Neural crest cell (in vitro differentiated cells): ENCODE results near the gene RNF214. TPM values are rescaled to one million over a fixed set of nuclear protein-coding genes. Genes with fewer than 3 reads are reported as not detected.
A peak's percentile ranks its signal among the peaks of the same experiment; 100 is the strongest.

Experiments
- DNase-seq: peaks from one replicate; pipeline ENCODE4 v3.0.0; 2021; ENCODE audit warnings: low read depth, mixed read lengths, low spot score
- H3K27ac Mint-ChIP-seq: one replicate; pipeline ENCODE4 v1.8.0; 2021; ENCODE audit warnings: mild to moderate bottlenecking, mixed read lengths; ENCODE audit not compliant: unreplicated experiment
- H3K27me3 Mint-ChIP-seq: 2 replicates; pipeline ENCODE4 v1.8.0; 2021; ENCODE audit warnings: low read depth, mild to moderate bottlenecking, mixed read lengths
- H3K36me3 Mint-ChIP-seq: 2 replicates; pipeline ENCODE4 v1.8.0; 2021; ENCODE audit warnings: low read depth, mild to moderate bottlenecking, mixed read lengths
- H3K4me1 Mint-ChIP-seq: 2 replicates; pipeline ENCODE4 v1.8.0; 2021; ENCODE audit warnings: mixed read lengths
- H3K4me3 Mint-ChIP-seq: one replicate; pipeline ENCODE4 v1.8.0; 2021; ENCODE audit warnings: mild to moderate bottlenecking, mixed read lengths
- H3K9me3 Mint-ChIP-seq: 2 replicates; pipeline ENCODE4 v1.8.0; 2021; ENCODE audit warnings: mixed read lengths
- total RNA-seq: library from RNA; stranded (reverse); gene quantifications from 2 replicates; pipeline ENCODE4 v1.2.1, GENCODE V29; 2021
- TF ChIP-seq, protein P1 (sequence below): fragments of 200-600 bp; sonication (generic); conservative IDR thresholded peaks from 2 replicates; pipeline ENCODE4 v1.5.0; 2021; ENCODE audit warnings: antibody characterized with exemption, mild to moderate bottlenecking

The RNF214 gene
- total RNA-seq, 1 donor from 2014 or later: 47.5 TPM

DNA sequence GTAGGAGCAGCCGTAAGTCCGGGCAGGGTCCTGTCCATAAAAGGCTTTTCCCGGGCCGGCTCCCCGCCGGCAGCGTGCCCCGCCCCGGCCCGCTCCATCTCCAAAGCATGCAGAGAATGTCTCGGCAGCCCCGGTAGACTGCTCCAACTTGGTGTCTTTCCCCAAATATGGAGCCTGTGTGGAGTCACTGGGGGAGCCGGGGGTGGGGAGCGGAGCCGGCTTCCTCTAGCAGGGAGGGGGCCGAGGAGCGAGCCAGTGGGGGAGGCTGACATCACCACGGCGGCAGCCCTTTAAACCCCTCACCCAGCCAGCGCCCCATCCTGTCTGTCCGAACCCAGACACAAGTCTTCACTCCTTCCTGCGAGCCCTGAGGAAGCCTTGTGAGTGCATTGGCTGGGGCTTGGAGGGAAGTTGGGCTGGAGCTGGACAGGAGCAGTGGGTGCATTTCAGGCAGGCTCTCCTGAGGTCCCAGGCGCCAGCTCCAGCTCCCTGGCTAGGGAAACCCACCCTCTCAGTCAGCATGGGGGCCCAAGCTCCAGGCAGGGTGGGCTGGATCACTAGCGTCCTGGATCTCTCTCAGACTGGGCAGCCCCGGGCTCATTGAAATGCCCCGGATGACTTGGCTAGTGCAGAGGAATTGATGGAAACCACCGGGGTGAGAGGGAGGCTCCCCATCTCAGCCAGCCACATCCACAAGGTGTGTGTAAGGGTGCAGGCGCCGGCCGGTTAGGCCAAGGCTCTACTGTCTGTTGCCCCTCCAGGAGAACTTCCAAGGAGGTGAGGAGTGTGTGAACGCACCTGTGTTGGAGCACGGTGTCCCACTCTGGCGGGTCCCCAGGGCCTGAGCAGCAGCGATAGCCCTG is 33.2 kb upstream of the RNF214 start, which contains the start of gene TAGLN:
TSS of gene TAGLN (plus strand) at position 318 of the 863 bp plus-strand sequence. CDS start 3,644 bp downstream, outside the sequence.
- peak; percentile 15 for DNase-seq
- peak within 1 kb of the TSS; percentile 57 for H3K4me3 Mint-ChIP-seq

DNA sequence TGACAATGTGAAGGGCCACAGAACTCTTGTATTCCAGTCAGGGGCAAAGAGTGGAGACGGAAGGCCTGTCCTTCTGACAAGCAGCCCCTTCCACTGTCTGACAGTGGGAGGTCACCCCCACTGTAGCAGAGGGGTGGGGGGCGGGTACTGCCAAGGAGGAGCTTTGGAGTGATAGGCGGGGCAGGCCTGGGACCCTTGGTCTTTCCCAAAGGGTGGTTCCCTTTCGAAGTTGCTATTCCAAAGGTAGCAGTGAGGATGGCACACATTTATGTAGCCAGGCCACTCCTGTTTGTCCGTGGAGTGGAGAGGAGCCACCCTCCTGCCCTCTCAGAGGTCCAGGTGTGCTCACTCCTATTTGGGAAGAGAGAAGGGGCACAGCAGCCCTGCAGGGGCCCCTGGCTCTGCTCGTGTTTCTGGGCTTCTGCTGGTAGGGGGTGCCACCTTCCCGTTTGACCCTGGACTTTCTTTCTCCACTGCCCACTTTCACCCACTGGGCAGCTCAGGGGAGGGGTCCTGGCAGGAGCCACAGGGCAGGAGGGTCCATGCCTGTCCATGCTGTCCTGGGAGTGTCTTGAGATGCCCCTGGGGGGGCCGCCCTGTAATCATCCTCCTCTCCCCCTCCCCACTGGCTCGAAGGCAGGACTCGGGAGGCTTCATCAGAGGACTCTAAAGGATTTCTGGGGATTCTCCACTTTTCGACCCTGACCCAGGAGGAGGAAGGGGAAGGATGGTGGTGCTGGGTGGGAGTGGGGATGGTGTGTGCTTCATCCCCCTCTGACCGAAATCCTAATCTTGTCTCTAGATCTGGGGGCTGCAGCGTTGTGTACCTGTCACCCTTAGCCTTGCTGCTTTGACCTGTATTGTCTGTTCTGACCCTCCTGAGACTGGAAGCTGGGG is 32.3 kb upstream of the RNF214 start:
- H3K4me3 Mint-ChIP-seq: peak overlapping the region; percentile 57
- peaks cover 13% of the 10 kb centered on the region for H3K27me3 Mint-ChIP-seq
- no peaks in the 10 kb centered on the region for H3K9me3 Mint-ChIP-seq
- no peak overlapping the region for H3K27ac Mint-ChIP-seq
- no peak for DNase-seq
- TF ChIP-seq, protein P1, sequence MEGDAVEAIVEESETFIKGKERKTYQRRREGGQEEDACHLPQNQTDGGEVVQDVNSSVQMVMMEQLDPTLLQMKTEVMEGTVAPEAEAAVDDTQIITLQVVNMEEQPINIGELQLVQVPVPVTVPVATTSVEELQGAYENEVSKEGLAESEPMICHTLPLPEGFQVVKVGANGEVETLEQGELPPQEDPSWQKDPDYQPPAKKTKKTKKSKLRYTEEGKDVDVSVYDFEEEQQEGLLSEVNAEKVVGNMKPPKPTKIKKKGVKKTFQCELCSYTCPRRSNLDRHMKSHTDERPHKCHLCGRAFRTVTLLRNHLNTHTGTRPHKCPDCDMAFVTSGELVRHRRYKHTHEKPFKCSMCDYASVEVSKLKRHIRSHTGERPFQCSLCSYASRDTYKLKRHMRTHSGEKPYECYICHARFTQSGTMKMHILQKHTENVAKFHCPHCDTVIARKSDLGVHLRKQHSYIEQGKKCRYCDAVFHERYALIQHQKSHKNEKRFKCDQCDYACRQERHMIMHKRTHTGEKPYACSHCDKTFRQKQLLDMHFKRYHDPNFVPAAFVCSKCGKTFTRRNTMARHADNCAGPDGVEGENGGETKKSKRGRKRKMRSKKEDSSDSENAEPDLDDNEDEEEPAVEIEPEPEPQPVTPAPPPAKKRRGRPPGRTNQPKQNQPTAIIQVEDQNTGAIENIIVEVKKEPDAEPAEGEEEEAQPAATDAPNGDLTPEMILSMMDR: no peak
- H3K36me3 Mint-ChIP-seq: peaks cover 5% of the 10 kb centered on the region
- peaks cover 17% of the 10 kb centered on the region for H3K4me1 Mint-ChIP-seq

More for the DNA sequence above, 33.2 kb upstream of the RNF214 start, which contains the start of gene TAGLN:
- Mint-ChIP-seq H3K9me3 (no peaks in the 10 kb centered on the region), H3K27ac (peak within 1 kb of the TSS; percentile 19), H3K27me3 (peaks cover 13% of the 10 kb centered on the region), H3K36me3 (peaks cover 5% of the 10 kb centered on the region), H3K4me1 (peaks cover 17% of the 10 kb centered on the region)
- TF ChIP-seq, protein P1: no peak

DNA sequence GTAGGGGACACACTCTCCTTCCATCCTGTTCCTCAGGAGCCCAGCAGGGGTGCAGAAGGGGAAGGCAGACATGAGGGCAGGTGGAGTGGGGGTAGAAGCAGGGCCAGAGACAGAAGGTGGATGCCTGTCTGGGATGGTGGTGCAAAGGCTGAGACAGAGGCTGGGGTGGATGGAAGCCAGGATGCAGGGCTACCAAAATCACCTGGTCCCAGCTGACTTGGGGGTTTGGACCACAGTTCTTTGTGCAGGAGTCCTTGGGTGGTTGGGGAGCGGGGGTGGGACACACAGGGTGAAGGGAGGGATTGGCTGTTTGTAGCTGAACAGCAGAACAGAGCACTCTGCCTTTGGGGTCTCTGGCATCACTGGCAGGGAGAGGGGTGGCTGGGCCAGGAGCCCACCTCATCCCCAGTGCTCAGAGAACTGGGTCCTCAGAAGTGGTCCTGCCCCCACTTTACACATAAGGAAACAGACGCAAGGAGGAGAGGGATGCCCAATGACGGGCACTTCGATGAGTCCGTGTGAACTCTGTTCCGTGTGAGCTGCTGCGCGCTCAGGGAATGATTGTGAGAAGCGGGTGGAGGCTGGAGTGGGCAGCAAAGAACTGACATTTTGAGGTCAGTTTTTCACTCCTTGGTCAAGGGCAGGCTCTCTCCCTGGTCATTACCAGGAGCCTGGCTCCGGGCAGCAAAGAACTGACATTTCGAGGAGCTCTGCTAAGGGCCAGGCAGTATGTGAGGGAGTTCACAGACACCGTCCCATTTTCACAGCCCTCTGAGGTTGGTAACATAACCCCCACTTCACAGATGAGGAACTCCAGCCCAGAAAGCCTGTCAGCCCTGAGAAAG is 31.4 kb upstream of the RNF214 start:
- H3K4me1 Mint-ChIP-seq: peaks cover 17% of the 10 kb centered on the region
- no peak for DNase-seq
- no peaks in the 10 kb centered on the region for H3K9me3 Mint-ChIP-seq
- TF ChIP-seq, protein P1: no peak
- H3K4me3 Mint-ChIP-seq: no peak overlapping the region
- peaks cover 5% of the 10 kb centered on the region for H3K36me3 Mint-ChIP-seq
- H3K27me3 Mint-ChIP-seq: peaks cover 13% of the 10 kb centered on the region
- no peak overlapping the region for H3K27ac Mint-ChIP-seq

DNA sequence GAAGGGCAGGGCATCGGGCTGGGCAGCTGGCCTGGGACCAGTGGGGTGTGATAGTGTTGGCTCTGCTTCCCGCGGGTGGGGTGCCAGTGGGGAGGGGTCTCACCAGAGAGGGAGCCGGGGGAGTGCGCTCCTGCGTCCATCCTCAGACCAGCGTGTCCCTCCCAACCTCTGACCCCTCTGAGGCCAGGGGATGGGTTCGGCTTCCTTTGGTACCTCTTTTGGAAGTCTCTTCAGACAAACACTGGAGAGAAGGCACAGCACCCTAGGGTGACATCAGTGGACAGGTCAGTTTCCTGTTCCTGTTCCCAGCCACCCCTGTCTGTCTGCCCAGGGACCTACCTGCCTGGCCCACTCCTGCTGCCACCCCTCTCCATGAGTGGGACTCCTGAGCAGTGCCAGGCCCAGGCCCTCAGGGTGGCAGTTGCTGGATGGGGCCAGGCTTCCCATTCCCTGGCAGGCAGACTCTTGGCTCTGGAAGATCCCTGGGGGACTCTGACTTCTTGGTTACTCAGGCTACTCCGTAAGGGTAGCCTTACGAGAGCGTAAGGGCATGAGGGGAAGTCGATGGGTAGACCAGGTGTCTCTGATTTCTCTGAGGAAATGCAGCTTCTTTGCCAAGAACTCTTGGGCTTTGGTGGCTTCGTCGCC is 30.7 kb upstream of the RNF214 start:
- TF ChIP-seq, protein P1: no peak
- Mint-ChIP-seq H3K9me3 (no peaks in the 10 kb centered on the region), H3K27me3 (peaks cover 13% of the 10 kb centered on the region), H3K4me1 (peaks cover 17% of the 10 kb centered on the region), H3K4me3 (no peak overlapping the region), H3K36me3 (peaks cover 5% of the 10 kb centered on the region), H3K27ac (peak overlapping the region; percentile 12)
- no peak for DNase-seq
